HEK293 (cell line): ENCODE results near the gene RILP.
A peak's percentile ranks its signal among the peaks of the same experiment; 100 is the strongest.
"Not testable (repeated sequence)": the region's sequence is repeated elsewhere in the genome, so short reads cannot be mapped to it uniquely, and the experiment has no call there.

Experiments used
- CTCF ChIA-PET: fragments of 350-600 bp; formaldehyde crosslinking; extraction: SDS; loops from one replicate; lab custom pipeline; 2021; ENCODE audit warnings: antibody characterized with exemption; lab: Yijun Ruan, JAX
- POLR2A ChIA-PET: fragments of 300-600 bp; formaldehyde crosslinking; extraction: SDS; loops from one replicate; lab custom pipeline; 2020; ENCODE audit warnings: antibody characterized with exemption, inconsistent platforms; lab: Yijun Ruan, JAX
- H3K27ac ChIP-seq: fragments of 200-500 bp; sonication (Bioruptor generic); 2 replicates; pipeline ENCODE4 v1.5.1; 2014; ENCODE audit warnings: low read depth, low read length, control low read depth, inconsistent platforms; ENCODE audit errors: extremely low read depth
- H3K36me3 ChIP-seq, 2 experiments: fragments of 200-500 bp in 1 of 2; sonication (Bioruptor generic) in 1 of 2; 1 replicate in 1 of 2; 2 replicates in 1 of 2; pipeline ENCODE4 v1.5.1; 2014 to 2017; ENCODE audit warnings: inconsistent platforms in 2 of 2, low read length in 2 of 2; ENCODE audit not compliant: control insufficient read depth in 2 of 2, insufficient read depth in 1 of 2
- H3K4me1 ChIP-seq: fragments of 200-500 bp; sonication (Bioruptor generic); 2 replicates; pipeline ENCODE4 v1.5.1; 2014; ENCODE audit warnings: mild to moderate bottlenecking, low read length, inconsistent platforms; ENCODE audit not compliant: control insufficient read depth, insufficient read depth
- H3K4me3 ChIP-seq: 2 replicates; pipeline ENCODE4 v1.5.1; 2011; ENCODE audit warnings: low read depth, mild to moderate bottlenecking, control low read depth, low read length, moderate library complexity
- H3K9me3 ChIP-seq: fragments of 200-500 bp; sonication (Bioruptor generic); 2 replicates; pipeline ENCODE4 v1.5.1; 2014; ENCODE audit warnings: low read depth, low read length, inconsistent platforms; ENCODE audit not compliant: control insufficient read depth, insufficient read depth
- GFI1B ChIP-seq: fragments of 450-650 bp; formaldehyde crosslinking; IDR thresholded peaks from 2 replicates; pipeline ENCODE4 v1.5.1; 2016; ENCODE audit warnings: missing biosample characterization, missing genetic modification characterization
- KLF10 ChIP-seq: fragments of 450-650 bp; IDR thresholded peaks from 2 replicates; pipeline ENCODE4 v1.5.1; 2018; ENCODE audit warnings: missing biosample characterization, mild to moderate bottlenecking, missing genetic modification characterization
- KLF16 ChIP-seq: fragments of 450-650 bp; formaldehyde crosslinking; IDR thresholded peaks from 2 replicates; pipeline ENCODE4 v1.5.1; 2017; ENCODE audit warnings: missing biosample characterization, missing genetic modification characterization
- KLF8 ChIP-seq: fragments of 450-650 bp; formaldehyde crosslinking; IDR thresholded peaks from 2 replicates; pipeline ENCODE4 v1.5.1; 2016; ENCODE audit warnings: missing biosample characterization, missing genetic modification characterization
- ZBTB1 ChIP-seq: fragments of 450-650 bp; formaldehyde crosslinking; IDR thresholded peaks from 2 replicates; pipeline ENCODE4 v1.5.1; 2016; ENCODE audit warnings: missing biosample characterization, missing genetic modification characterization
- ZNF10 ChIP-seq: fragments of 450-650 bp; formaldehyde crosslinking; IDR thresholded peaks from 2 replicates; pipeline ENCODE4 v1.5.1; 2017; ENCODE audit warnings: missing biosample characterization, missing genetic modification characterization
- ZNF121 ChIP-seq: fragments of 450-650 bp; formaldehyde crosslinking; IDR thresholded peaks from 2 replicates; pipeline ENCODE4 v1.5.1; 2016; ENCODE audit warnings: missing biosample characterization, missing genetic modification characterization
- ZNF133 ChIP-seq: fragments of 450-650 bp; formaldehyde crosslinking; IDR thresholded peaks from 2 replicates; pipeline ENCODE4 v1.5.1; 2016; ENCODE audit warnings: missing biosample characterization, missing genetic modification characterization
- ZNF600 ChIP-seq: fragments of 450-650 bp; formaldehyde crosslinking; IDR thresholded peaks from 2 replicates; pipeline ENCODE4 v1.5.1; 2016; ENCODE audit warnings: missing biosample characterization, missing genetic modification characterization
- ZNF658 ChIP-seq: fragments of 450-650 bp; formaldehyde crosslinking; IDR thresholded peaks from 2 replicates; pipeline ENCODE4; 2016; ENCODE audit warnings: missing biosample characterization, missing genetic modification characterization
- ZNF664 ChIP-seq: fragments of 450-650 bp; formaldehyde crosslinking; IDR thresholded peaks from 2 replicates; pipeline ENCODE4 v1.5.1; 2016; ENCODE audit warnings: missing biosample characterization, missing genetic modification characterization
- ZNF707 ChIP-seq: fragments of 450-650 bp; formaldehyde crosslinking; IDR thresholded peaks from 2 replicates; pipeline ENCODE4 v1.5.1; 2016; ENCODE audit warnings: missing biosample characterization, missing genetic modification characterization
- ZNF747 ChIP-seq: fragments of 450-650 bp; formaldehyde crosslinking; IDR thresholded peaks from 2 replicates; pipeline ENCODE4 v1.5.1; 2016; ENCODE audit warnings: missing biosample characterization, missing genetic modification characterization
- ZSCAN23 ChIP-seq: fragments of 450-650 bp; formaldehyde crosslinking; IDR thresholded peaks from 2 replicates; pipeline ENCODE4 v1.5.1; 2016; ENCODE audit warnings: missing biosample characterization, missing genetic modification characterization
- TF ChIP-seq, protein P1 (sequence below): fragments of 450-650 bp; formaldehyde crosslinking; IDR thresholded peaks from 2 replicates; pipeline ENCODE4 v1.5.1; 2016; ENCODE audit warnings: missing biosample characterization, missing genetic modification characterization
- TF ChIP-seq, protein P2 (sequence below): fragments of 450-650 bp; formaldehyde crosslinking; IDR thresholded peaks from 2 replicates; pipeline ENCODE4 v1.5.1; 2017; ENCODE audit warnings: missing biosample characterization, missing genetic modification characterization

Gene RILP

DNA sequence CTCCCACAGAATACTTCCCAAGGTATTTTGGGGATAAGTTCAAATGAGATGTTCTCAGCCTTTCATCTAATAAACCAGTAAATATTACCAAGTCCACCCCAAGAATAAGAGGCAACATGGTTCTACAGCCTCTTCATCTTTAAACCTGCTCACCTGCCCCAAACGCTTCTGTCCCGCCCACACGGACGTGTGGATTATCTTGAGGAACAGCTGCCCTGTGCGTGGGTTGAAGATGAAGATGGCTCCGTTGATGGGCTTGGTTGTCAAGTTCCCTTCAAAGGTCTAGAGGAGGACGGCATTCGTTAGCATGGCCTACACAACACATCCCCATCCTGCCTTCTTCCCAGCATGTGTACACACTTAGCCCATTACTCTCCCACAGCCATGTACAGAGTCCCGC is 8.4 kb upstream of the RILP start (continued):
- TF ChIP-seq, protein P1, sequence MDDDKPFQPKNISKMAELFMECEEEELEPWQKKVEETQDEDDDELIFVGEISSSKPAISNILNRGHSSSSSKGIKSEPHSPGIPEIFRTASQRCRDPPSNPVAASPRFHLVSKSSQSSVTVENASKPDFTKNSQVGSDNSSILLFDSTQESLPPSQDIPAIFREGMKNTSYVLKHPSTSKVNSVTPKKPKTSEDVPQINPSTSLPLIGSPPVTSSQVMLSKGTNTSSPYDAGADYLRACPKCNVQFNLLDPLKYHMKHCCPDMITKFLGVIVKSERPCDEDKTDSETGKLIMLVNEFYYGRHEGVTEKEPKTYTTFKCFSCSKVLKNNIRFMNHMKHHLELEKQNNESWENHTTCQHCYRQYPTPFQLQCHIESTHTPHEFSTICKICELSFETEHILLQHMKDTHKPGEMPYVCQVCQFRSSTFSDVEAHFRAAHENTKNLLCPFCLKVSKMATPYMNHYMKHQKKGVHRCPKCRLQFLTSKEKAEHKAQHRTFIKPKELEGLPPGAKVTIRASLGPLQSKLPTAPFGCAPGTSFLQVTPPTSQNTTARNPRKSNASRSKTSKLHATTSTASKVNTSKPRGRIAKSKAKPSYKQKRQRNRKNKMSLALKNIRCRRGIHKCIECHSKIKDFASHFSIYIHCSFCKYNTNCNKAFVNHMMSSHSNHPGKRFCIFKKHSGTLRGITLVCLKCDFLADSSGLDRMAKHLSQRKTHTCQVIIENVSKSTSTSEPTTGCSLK (tag by site-specific recombination) = no peak
- TF ChIP-seq ZNF658 = no peak

DNA sequence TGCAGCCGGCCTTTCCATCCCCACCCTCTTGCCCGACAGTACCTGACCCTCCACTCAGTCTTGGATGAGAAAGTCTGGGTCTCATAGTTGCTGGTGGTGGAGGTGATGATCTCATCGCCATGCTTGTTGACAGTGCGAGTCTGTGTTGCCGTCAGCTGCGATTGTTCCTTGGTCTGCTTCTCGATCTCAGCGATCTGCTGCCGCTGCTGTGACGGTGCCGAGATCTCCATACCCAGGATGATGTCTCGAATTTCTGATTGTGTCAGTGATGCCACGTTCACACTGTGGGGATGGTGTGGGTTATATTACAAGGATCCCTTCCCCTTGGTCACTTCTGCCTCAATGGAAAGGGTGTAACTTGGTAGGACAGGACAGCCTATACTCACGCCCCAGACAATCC is 4.1 kb upstream of the RILP start:
- ChIA-PET CTCF (interaction anchor here (0.7 to 1.3 kb wide), 3 partner anchors 15 to 80 kb away, joined by 3 to 4 read pairs (median 3); no protein-coding TSS in a partner anchor), POLR2A (interaction anchor here (1.5 to 6.0 kb wide), 2 partner anchors 14 to 30 kb away, joined by 4 to 38 read pairs; partner anchors contain the start of gene PRPF8)
- H3K36me3 ChIP-seq = peaks cover 69 to 86% of the 10 kb centered on the region in 2 experiments
- no peaks in the 10 kb centered on the region for H3K9me3 ChIP-seq
- peaks cover 6% of the 10 kb centered on the region for H3K4me1 ChIP-seq
- no peak overlapping the region for H3K4me3 ChIP-seq
- no peak for TF ChIP-seq ZBTB1 (tag by site-specific recombination)
- TF ChIP-seq ZNF10 (tag by site-specific recombination) = no peak
- no peak for TF ChIP-seq ZNF133 (tag by site-specific recombination)
- TF ChIP-seq ZNF747 (tag by site-specific recombination) = no peak
- TF ChIP-seq KLF8 (tag by site-specific recombination) = no peak
- no peak for TF ChIP-seq KLF10 (tag by site-specific recombination)
- no peak for TF ChIP-seq ZNF707 (tag by site-specific recombination)
- TF ChIP-seq ZNF600 (tag by site-specific recombination) = peak; percentile 57; the same call in 1 of the 2 replicates
- no peak for TF ChIP-seq KLF16 (tag by site-specific recombination)
- TF ChIP-seq, all 188 proteins: peak for 1
- H3K27ac ChIP-seq = peak overlapping the region; percentile 37; the same call in 1 of the 2 replicates

DNA sequence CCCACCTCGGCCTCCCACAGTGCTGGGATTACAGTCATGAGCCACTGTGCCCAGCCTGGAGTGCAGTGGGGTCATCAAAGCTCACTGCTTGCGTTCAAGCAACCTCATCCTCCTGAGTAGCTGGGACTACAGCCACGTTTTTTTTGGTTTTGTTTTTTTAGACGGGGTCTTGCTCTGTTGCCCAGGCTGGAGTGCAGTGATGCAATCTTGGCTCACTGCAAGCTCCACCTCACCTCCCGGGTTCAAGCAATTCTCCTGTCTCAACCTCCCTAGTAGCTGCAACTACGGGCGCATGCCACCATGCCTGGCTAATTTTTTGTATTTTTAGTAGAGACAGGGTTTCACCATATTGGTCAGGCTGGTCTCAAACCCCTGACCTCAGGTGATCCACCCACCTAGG is 3.1 kb upstream of the RILP start:
- TF ChIP-seq ZNF121 (tag by site-specific recombination) = peak; percentile 98
- not testable (repeated sequence) for H3K27ac ChIP-seq, H3K4me3 ChIP-seq, H3K4me1 ChIP-seq, H3K9me3 ChIP-seq
- POLR2A ChIA-PET = interaction anchor here (0.7 to 6.0 kb wide), 4 partner anchors 15 to 122 kb away, joined by 4 to 38 read pairs (median 4); partner anchors contain the start of gene PRPF8
- CTCF ChIA-PET = interaction anchor here (0.5 to 2.3 kb wide), 6 partner anchors 9 to 424 kb away, joined by 3 to 12 read pairs (median 4); no protein-coding TSS in a partner anchor
- peaks cover 60 to 77% of the 10 kb centered on the region in 2 experiments for H3K36me3 ChIP-seq

DNA sequence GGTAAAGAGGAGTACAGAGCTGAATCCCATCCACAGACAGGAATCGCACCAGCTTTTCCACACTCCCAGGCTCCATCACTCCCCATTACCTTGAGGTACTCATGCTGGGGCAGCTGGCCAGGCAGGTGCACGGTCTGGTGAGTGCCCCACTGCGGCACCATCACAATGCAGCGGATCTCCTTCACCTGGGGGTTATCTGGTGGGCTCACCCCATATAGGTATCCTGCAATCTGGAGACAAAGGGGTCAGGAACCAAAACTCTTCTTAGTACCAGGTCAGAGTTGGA is 1.8 kb upstream of the RILP start:
- Histone ChIP-seq H3K36me3 (peaks cover 48 to 64% of the 10 kb centered on the region in 2 experiments), H3K4me1 (peaks cover 8% of the 10 kb centered on the region), H3K9me3 (no peaks in the 10 kb centered on the region), H3K4me3 (no peak overlapping the region), H3K27ac (no peak overlapping the region)
- ChIA-PET CTCF (interaction anchor here (2.2 to 2.3 kb wide), 2 partner anchors 18 to 77 kb away, joined by 9 to 12 read pairs; no protein-coding TSS in a partner anchor), POLR2A (interaction anchor here (1.2 to 6.0 kb wide), 3 partner anchors 16 to 65 kb away, joined by 4 to 38 read pairs (median 5); no protein-coding TSS in a partner anchor)
- TF ChIP-seq ZNF664 = no peak
- no peak for TF ChIP-seq GFI1B (tag by site-specific recombination)
- TF ChIP-seq ZSCAN23 (tag by site-specific recombination) = no peak
- TF ChIP-seq, protein P2, sequence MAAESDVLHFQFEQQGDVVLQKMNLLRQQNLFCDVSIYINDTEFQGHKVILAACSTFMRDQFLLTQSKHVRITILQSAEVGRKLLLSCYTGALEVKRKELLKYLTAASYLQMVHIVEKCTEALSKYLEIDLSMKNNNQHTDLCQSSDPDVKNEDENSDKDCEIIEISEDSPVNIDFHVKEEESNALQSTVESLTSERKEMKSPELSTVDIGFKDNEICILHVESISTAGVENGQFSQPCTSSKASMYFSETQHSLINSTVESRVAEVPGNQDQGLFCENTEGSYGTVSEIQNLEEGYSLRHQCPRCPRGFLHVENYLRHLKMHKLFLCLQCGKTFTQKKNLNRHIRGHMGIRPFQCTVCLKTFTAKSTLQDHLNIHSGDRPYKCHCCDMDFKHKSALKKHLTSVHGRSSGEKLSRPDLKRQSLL (tag by site-specific recombination) = peak; percentile 81
